ENCODE data around the gene ZSWIM2. TPM values are rescaled to one million over a fixed set of nuclear protein-coding genes. Genes with fewer than 3 reads are reported as not detected.

Gene ZSWIM2
- total and polyA plus RNA-seq, 2 experiments from 2014 or later: not detected

- H3K79me2 ChIP-seq (replicated peaks; ENCODE audit: insufficient read depth): no peaks in the 10 kb centered on the region
- no peaks in the 10 kb centered on the region for H3K9me2 ChIP-seq (ENCODE audit: insufficient read depth)
- no peaks in the 10 kb centered on the region for H3K27me3 ChIP-seq (ENCODE audit: insufficient read depth)
- TF ChIP-seq POLR2AphosphoS5 (IDR thresholded peaks at IDR 0.05; ENCODE audit: low read depth) (no peak), CTCF (conservative IDR thresholded peaks at IDR 0.05; ENCODE audit: low read depth in 2 of 2) (no peak), ZNF114 (CRISPR knock-in tag; IDR thresholded peaks at IDR 0.05) (no peak), NANOG (IDR thresholded peaks at IDR 0.05; ENCODE audit: borderline replicate concordance) (no peak), EZH2phosphoT487 (IDR thresholded peaks at IDR 0.05; ENCODE audit: unreplicated experiment) (no peak), EZH2 (IDR thresholded peaks at IDR 0.05; ENCODE audit: low read depth, unreplicated experiment) (no peak), STAT1 (IDR thresholded peaks at IDR 0.05; ENCODE audit: unreplicated experiment) (no peak), JUNB (IDR thresholded peaks at IDR 0.05; ENCODE audit: unreplicated experiment) (no peak)
- TF ChIP-seq, protein P1, sequence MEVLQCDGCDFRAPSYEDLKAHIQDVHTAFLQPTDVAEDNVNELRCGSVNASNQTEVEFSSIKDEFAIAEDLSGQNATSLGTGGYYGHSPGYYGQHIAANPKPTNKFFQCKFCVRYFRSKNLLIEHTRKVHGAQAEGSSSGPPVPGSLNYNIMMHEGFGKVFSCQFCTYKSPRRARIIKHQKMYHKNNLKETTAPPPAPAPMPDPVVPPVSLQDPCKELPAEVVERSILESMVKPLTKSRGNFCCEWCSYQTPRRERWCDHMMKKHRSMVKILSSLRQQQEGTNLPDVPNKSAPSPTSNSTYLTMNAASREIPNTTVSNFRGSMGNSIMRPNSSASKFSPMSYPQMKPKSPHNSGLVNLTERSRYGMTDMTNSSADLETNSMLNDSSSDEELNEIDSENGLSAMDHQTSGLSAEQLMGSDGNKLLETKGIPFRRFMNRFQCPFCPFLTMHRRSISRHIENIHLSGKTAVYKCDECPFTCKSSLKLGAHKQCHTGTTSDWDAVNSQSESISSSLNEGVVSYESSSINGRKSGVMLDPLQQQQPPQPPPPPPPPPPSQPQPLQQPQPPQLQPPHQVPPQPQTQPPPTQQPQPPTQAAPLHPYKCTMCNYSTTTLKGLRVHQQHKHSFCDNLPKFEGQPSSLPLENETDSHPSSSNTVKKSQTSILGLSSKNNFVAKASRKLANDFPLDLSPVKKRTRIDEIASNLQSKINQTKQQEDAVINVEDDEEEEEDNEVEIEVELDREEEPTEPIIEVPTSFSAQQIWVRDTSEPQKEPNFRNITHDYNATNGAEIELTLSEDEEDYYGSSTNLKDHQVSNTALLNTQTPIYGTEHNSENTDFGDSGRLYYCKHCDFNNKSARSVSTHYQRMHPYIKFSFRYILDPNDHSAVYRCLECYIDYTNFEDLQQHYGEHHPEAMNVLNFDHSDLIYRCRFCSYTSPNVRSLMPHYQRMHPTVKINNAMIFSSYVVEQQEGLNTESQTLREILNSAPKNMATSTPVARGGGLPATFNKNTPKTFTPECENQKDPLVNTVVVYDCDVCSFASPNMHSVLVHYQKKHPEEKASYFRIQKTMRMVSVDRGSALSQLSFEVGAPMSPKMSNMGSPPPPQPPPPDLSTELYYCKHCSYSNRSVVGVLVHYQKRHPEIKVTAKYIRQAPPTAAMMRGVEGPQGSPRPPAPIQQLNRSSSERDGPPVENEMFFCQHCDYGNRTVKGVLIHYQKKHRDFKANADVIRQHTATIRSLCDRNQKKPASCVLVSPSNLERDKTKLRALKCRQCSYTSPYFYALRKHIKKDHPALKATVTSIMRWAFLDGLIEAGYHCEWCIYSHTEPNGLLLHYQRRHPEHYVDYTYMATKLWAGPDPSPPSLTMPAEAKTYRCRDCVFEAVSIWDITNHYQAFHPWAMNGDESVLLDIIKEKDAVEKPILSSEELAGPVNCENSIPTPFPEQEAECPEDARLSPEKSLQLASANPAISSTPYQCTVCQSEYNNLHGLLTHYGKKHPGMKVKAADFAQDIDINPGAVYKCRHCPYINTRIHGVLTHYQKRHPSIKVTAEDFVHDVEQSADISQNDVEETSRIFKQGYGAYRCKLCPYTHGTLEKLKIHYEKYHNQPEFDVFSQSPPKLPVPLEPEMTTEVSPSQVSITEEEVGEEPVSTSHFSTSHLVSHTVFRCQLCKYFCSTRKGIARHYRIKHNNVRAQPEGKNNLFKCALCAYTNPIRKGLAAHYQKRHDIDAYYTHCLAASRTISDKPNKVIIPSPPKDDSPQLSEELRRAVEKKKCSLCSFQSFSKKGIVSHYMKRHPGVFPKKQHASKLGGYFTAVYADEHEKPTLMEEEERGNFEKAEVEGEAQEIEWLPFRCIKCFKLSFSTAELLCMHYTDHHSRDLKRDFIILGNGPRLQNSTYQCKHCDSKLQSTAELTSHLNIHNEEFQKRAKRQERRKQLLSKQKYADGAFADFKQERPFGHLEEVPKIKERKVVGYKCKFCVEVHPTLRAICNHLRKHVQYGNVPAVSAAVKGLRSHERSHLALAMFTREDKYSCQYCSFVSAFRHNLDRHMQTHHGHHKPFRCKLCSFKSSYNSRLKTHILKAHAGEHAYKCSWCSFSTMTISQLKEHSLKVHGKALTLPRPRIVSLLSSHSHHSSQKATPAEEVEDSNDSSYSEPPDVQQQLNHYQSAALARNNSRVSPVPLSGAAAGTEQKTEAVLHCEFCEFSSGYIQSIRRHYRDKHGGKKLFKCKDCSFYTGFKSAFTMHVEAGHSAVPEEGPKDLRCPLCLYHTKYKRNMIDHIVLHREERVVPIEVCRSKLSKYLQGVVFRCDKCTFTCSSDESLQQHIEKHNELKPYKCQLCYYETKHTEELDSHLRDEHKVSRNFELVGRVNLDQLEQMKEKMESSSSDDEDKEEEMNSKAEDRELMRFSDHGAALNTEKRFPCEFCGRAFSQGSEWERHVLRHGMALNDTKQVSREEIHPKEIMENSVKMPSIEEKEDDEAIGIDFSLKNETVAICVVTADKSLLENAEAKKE (CRISPR knock-in tag; IDR thresholded peaks at IDR 0.05): no peak
- no peak overlapping the region for H3K27ac ChIP-seq (ENCODE audit: low read depth)
- H4K20me1 ChIP-seq (replicated peaks; ENCODE audit: insufficient read depth): no peaks in the 10 kb centered on the region
- no peak overlapping the region for H3K4me3 ChIP-seq
- H3K4me1 Mint-ChIP-seq: no peaks in the 10 kb centered on the region
- no peak overlapping the region; the same call in 1 of the 2 replicates for H2AFZ ChIP-seq
- H3K27me3 Mint-ChIP-seq (ENCODE audit: insufficient read depth, low read depth, poor library complexity): no peaks in the 10 kb centered on the region
- ATAC-seq (no peak), DNase-seq (ENCODE audit: low spot score) (no peak)
- no peak overlapping the region for H3K4me3 Mint-ChIP-seq
- no peaks in the 10 kb centered on the region for H3K9me3 Mint-ChIP-seq
- no peaks in the 10 kb centered on the region for H3K36me3 Mint-ChIP-seq (ENCODE audit: low read depth)
- H3F3A ChIP-seq (replicated peaks; ENCODE audit: low read depth): no peaks in the 10 kb centered on the region
- no peaks in the 10 kb centered on the region for H3K36me3 ChIP-seq (ENCODE audit: insufficient read depth)
- no peak overlapping the region for H3K4me2 ChIP-seq
- H3K27ac Mint-ChIP-seq: no peak overlapping the region; the same call in 1 of the 2 replicates
- no peaks in the 10 kb centered on the region for H3K4me1 ChIP-seq (ENCODE audit: insufficient read depth)
Measured at GRCh38 chr2:186887107-186888090, 38.4 kb upstream of the ZSWIM2 start.
